HG02943 (cell line): ENCODE data around the gene IFNL2.
"Not testable (repeated sequence)": the region's sequence is repeated elsewhere in the genome, so short reads cannot be mapped to it uniquely, and the experiment has no call there.

Source experiments
- ATAC-seq: cut with Tn5 transposase; IDR thresholded peaks from one replicate; pipeline ENCODE4 v1.9.1; 2021; ENCODE audit warnings: mild to moderate bottlenecking, low read depth, moderate library complexity; ENCODE audit not compliant: unreplicated experiment

IFNL2 gene

GRCh38 chr19:39296055-39296645 lies 28.0 kb downstream of the IFNL2 start, which contains the start of gene IFNL1:
Gene IFNL1 (plus strand): TSS chr19:39296407. CDS start chr19:39296422, 15 bp downstream.
- no peak for ATAC-seq

GRCh38 chr19:39296906-39297305 lies 28.7 kb downstream of the IFNL2 start:
- ATAC-seq = no peak

- no peak for ATAC-seq
Observed at GRCh38 chr19:39297931-39298634, 29.9 kb downstream of the IFNL2 start.

GRCh38 chr19:39299404-39299803 lies 31.2 kb downstream of the IFNL2 start:
- no peak for ATAC-seq

- no peak for ATAC-seq
Observed at GRCh38 chr19:39299832-39300231, 31.6 kb downstream of the IFNL2 start.

- no peak for ATAC-seq
Observed at GRCh38 chr19:39301021-39301420, 32.8 kb downstream of the IFNL2 start.

- ATAC-seq = no peak
Observed at GRCh38 chr19:39301562-39301961, 33.4 kb downstream of the IFNL2 start.

- no peak for ATAC-seq
Observed at GRCh38 chr19:39303373-39304184, 35.4 kb downstream of the IFNL2 start.

- no peak for ATAC-seq
Observed at GRCh38 chr19:39304185-39304513, 36.0 kb downstream of the IFNL2 start.

GRCh38 chr19:39304701-39305571 lies 36.7 kb downstream of the IFNL2 start:
- ATAC-seq = no peak

- no peak for ATAC-seq
Observed at GRCh38 chr19:39306075-39306474, 37.9 kb downstream of the IFNL2 start.

GRCh38 chr19:39307046-39307821 lies 39.0 kb downstream of the IFNL2 start:
- ATAC-seq = no peak

GRCh38 chr19:39307822-39308530 lies 39.8 kb downstream of the IFNL2 start:
- no peak for ATAC-seq

- ATAC-seq = no peak
Observed at GRCh38 chr19:39308531-39309304, 40.5 kb downstream of the IFNL2 start.

- ATAC-seq = not testable (repeated sequence)
Observed at GRCh38 chr19:39309305-39309670, 41.1 kb downstream of the IFNL2 start.

- no peak for ATAC-seq
Observed at GRCh38 chr19:39310558-39311311, 42.5 kb downstream of the IFNL2 start.

GRCh38 chr19:39314016-39314728 lies 46.0 kb downstream of the IFNL2 start:
- no peak for ATAC-seq
